Loucy (cell line): ENCODE measurements around the gene NOXO1.

Source experiments
- CTCF ChIP-seq: fragments of 200-600 bp; sonication (generic); conservative IDR thresholded peaks from 2 replicates; pipeline ENCODE4 v1.5.1; 2014; ENCODE audit warnings: mild to moderate bottlenecking, antibody characterized with exemption, low read length
- EZH2phosphoT487 ChIP-seq: fragments of 200-600 bp; IDR thresholded peaks from 2 replicates; pipeline ENCODE4 v1.6.1; 2018; ENCODE audit warnings: antibody characterized with exemption, mild to moderate bottlenecking, moderate library complexity, borderline replicate concordance

- TF ChIP-seq CTCF, result no peak
- no peak for TF ChIP-seq EZH2phosphoT487
These were observed 11.5 kb upstream of the NOXO1 start for GRCh38 chr16:1992704-1993317.
